Stimulated activated CD8-positive, alpha-beta memory T cell treated with anti-CD3 and anti-CD28 coated beads, Interleukin-15, amount 100 ng/mL, for 24 hours (primary cell): Measurements from ENCODE around the gene TMEM254.
"Not testable (repeated sequence)": the region's sequence is repeated elsewhere in the genome, so short reads cannot be mapped to it uniquely, and the experiment has no call there.

Experiments
- DNase-seq: peaks from one replicate; pipeline ENCODE4 v3.0.0-alpha.2; 2020; ENCODE audit warnings: low read depth

TMEM254 gene

GRCh38 chr10:80133206-80133605 lies 54.7 kb downstream of the TMEM254 start:
- DNase-seq = no peak

GRCh38 chr10:80133687-80134086 lies 55.2 kb downstream of the TMEM254 start:
- DNase-seq = not testable (repeated sequence)

GRCh38 chr10:80136134-80136571 lies 57.7 kb downstream of the TMEM254 start:
- DNase-seq = no peak

GRCh38 chr10:80137031-80137862 lies 58.8 kb downstream of the TMEM254 start:
- no peak for DNase-seq

- no peak for DNase-seq
Measured at GRCh38 chr10:80137920-80138319, 59.5 kb downstream of the TMEM254 start.

- DNase-seq = no peak
Measured at GRCh38 chr10:80139265-80139664, 60.8 kb downstream of the TMEM254 start.

GRCh38 chr10:80140251-80140650 lies 61.8 kb downstream of the TMEM254 start:
- no peak for DNase-seq

- no peak for DNase-seq
Measured at GRCh38 chr10:80141696-80142460, 63.4 kb downstream of the TMEM254 start.
